ENCODE data around the gene WNT4. TPM values are rescaled to one million over a fixed set of nuclear protein-coding genes. Genes with fewer than 3 reads are reported as not detected.

The WNT4 gene
- total and polyA plus RNA-seq, 9 of the 15 experiments (the other 6 are each of a cell fraction or from before 2014, with no cell fraction given), result 0.01 TPM; not detected in 8

GRCh38 chr1:22154626-22155025 is 11.7 kb upstream of the WNT4 start:
- H2AFZ ChIP-seq (ENCODE audit: low read depth, low read length), result no peak overlapping the region
- H3K4me2 ChIP-seq (ENCODE audit: insufficient read depth, low read length), result no peak overlapping the region
- no TSS peak for BruUV-seq (replicated peaks)
- no peak for ATAC-seq
- intact Hi-C loops (cut with micrococcal nuclease) (no loop called here), in situ Hi-C loops (cut with MboI) (no loop called here)
- H3K9me3 ChIP-seq (replicated peaks; ENCODE audit: control insufficient read depth, insufficient read depth, low read depth, low read length), result no peaks in the 10 kb centered on the region
- H3K27me3 ChIP-seq (ENCODE audit: control insufficient read depth in 2 of 2, insufficient read depth in 2 of 2, low read length in 2 of 2), result peaks cover 42 to 81% of the 10 kb centered on the region in 2 experiments; a peak in 4 of 5 replicates
- DNase-seq (ENCODE audit: extremely low read depth in 1 of 4, low spot score in 3 of 4), result no peak
- CTCF ChIA-PET (ENCODE audit: low intra/inter-chr PET ratio), result no interaction called here
- H3K4me3 ChIP-seq, result no peak overlapping the region
- 4% methylated on average over 6 of the region's 6 CpGs for WGBS (ENCODE audit: insufficient coverage, low coverage, missing lambda C conversion rate)
- no peaks in the 10 kb centered on the region for H3K9me1 ChIP-seq (ENCODE audit: control insufficient read depth, insufficient read depth, low read length)
- peaks cover 25% of the 10 kb centered on the region; the same call in 1 of the 2 replicates for H4K20me1 ChIP-seq (replicated peaks; ENCODE audit: control insufficient read depth, insufficient read depth, low read length)
- peak overlapping the region in 1 of 2 experiments; percentile 36; a peak in 1 of 4 replicates for H3K9ac ChIP-seq (ENCODE audit: insufficient read depth in 1 of 2, low read depth in 2 of 2, low read length in 2 of 2)
- no peak for FAIRE-seq
- H3K4me1 ChIP-seq (replicated peaks in 1 of 2; ENCODE audit: control insufficient read depth in 2 of 2, insufficient read depth in 2 of 2, low read length in 2 of 2), result peaks cover 0 to 12% of the 10 kb centered on the region in 2 experiments; a peak in 1 of 5 replicates
- H3K79me2 ChIP-seq (ENCODE audit: control insufficient read depth, insufficient read depth, low read length), result no peaks in the 10 kb centered on the region
- H3K27ac ChIP-seq (ENCODE audit: extremely low read depth, low read depth, low read length), result no peak overlapping the region
- POLR2A ChIA-PET, result no interaction called here
- H3K36me3 ChIP-seq (ENCODE audit: control insufficient read depth, insufficient read depth, low read length), result no peaks in the 10 kb centered on the region
- TF ChIP-seq ZMIZ1 (IDR thresholded peaks at IDR 0.05; ENCODE audit: low read depth in 2 of 2, low read length in 2 of 2), result no peak
- no peak for TF ChIP-seq ZNF561 (CRISPR knock-in tag; conservative IDR thresholded peaks at IDR 0.05)
- no peak for TF ChIP-seq ATF7 (IDR thresholded peaks at IDR 0.05)
- no peak for TF ChIP-seq HLTF (IDR thresholded peaks at IDR 0.05)
- TF ChIP-seq USF2 (CRISPR knock-in tag; IDR thresholded peaks at IDR 0.05), result no peak
- TF ChIP-seq ZNF232 (CRISPR knock-in tag; IDR thresholded peaks at IDR 0.05), result no peak
- TF ChIP-seq ZNF551 (CRISPR knock-in tag; IDR thresholded peaks at IDR 0.05), result no peak
- no peak for TF ChIP-seq ARID3A (IDR thresholded peaks at IDR 0.05; ENCODE audit: borderline replicate concordance, low read depth, low read length)
- no peak for TF ChIP-seq HDGF (IDR thresholded peaks at IDR 0.05)
- no peak for TF ChIP-seq ZNF41 (CRISPR knock-in tag; conservative IDR thresholded peaks at IDR 0.05)
- TF ChIP-seq ZKSCAN3 (CRISPR knock-in tag; IDR thresholded peaks at IDR 0.05), result no peak
- TF ChIP-seq NR2F6 (CRISPR knock-in tag; IDR thresholded peaks at IDR 0.05), result no peak
- TF ChIP-seq XRCC3 (IDR thresholded peaks at IDR 0.05), result no peak
- no peak for TF ChIP-seq ZSCAN29 (IDR thresholded peaks at IDR 0.05)
- no peak for TF ChIP-seq ZNF583 (CRISPR knock-in tag; IDR thresholded peaks at IDR 0.05)
- TF ChIP-seq YY1 (IDR thresholded peaks at IDR 0.05; ENCODE audit: borderline replicate concordance in 1 of 3, control insufficient read depth in 1 of 3, extremely low read depth in 1 of 3, insufficient read depth in 3 of 3, insufficient read length in 1 of 3, insufficient replicate concordance in 2 of 3, low read depth in 1 of 3, low read length in 2 of 3), result no peak
